ENCODE data around the gene RAPGEF5. TPM values are rescaled to one million over a fixed set of nuclear protein-coding genes. Genes with fewer than 3 reads are reported as not detected.

RAPGEF5 gene
- total RNA-seq, 1 experiment from 2014 or later: 15.6 TPM

DNA sequence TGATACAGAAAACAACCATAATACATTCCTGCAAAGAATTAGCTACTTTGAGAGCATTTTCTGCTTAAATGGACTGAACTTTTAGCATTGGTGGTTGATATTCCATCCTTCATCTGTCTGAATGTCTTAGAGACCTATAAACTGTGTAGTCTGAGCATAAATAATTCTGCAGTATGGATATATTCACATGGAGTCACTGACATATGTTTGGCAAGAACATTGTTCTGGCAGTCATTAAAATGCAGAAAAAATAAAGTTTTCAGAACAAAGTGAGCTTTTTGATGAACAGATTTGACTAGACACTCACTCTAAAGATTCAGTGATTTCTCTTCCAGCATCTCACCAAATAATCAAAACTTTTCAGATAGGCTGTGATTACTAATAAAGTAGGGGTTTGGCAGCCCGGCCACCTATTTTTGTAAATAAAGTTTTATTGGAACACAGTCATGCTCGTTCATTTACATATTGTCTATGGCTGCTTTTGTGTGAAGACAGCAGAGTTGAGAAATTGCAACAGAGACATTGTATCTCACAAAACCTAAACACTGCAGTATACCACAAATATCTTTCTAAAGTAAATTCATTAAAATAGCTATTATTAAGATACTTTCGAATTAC, 44.1 kb upstream of the RAPGEF5 start (continued):
- no peak for TF ChIP-seq CBX3 (IDR thresholded peaks at IDR 0.05; ENCODE audit: low read depth)
- no peak for TF ChIP-seq FOSL1 (IDR thresholded peaks at IDR 0.05; ENCODE audit: low read depth)
- TF ChIP-seq EGR1 (IDR thresholded peaks at IDR 0.05; ENCODE audit: low read depth): no peak
- TF ChIP-seq ZFX (IDR thresholded peaks at IDR 0.05): no peak
- TF ChIP-seq TCF7L2 (IDR thresholded peaks at IDR 0.05; ENCODE audit: borderline replicate concordance, extremely low read depth, insufficient read depth, insufficient read length): no peak
- TF ChIP-seq POLR2AphosphoS5 (IDR thresholded peaks at IDR 0.05; ENCODE audit: low read depth, low read length): no peak
- TF ChIP-seq SP1 (IDR thresholded peaks at IDR 0.05; ENCODE audit: low read depth): no peak

GRCh38 chr7:22400150-22400814, 43.3 kb upstream of the RAPGEF5 start:
- H3K4me2 ChIP-seq (ENCODE audit: low read length): no peak overlapping the region
- H3K4me1 ChIP-seq (ENCODE audit: control insufficient read depth in 1 of 2, insufficient read depth in 2 of 2, low read length in 2 of 2): no peaks in the 10 kb centered on the region; a peak in 1 of 4 replicates
- H4K20me1 ChIP-seq (ENCODE audit: insufficient read depth): no peaks in the 10 kb centered on the region
- no peaks in the 10 kb centered on the region for H3K79me2 ChIP-seq (ENCODE audit: insufficient read depth, low read length)
- ChIA-PET CTCF (no interaction called here), POLR2A (no interaction called here), RAD21 (ENCODE audit: low non-redundant PET in 1 of 2, low total read pairs in 2 of 2, uncharacterized antibody in 2 of 2, unreplicated experiment in 2 of 2) (no interaction called here)
- H3K27me3 ChIP-seq (ENCODE audit: insufficient read depth, low read length): no peaks in the 10 kb centered on the region
- BruUV-seq (replicated peaks): no TSS peak
- no peak overlapping the region for H3K4me3 ChIP-seq (replicated peaks in 1 of 2; ENCODE audit: low read depth in 1 of 2, low read length in 2 of 2)
- H3K9me3 ChIP-seq (ENCODE audit: control insufficient read depth in 1 of 2, insufficient read depth in 1 of 2, low read depth in 1 of 2, low read length in 2 of 2): no peaks in the 10 kb centered on the region
- H3K36me3 ChIP-seq (ENCODE audit: control insufficient read depth in 1 of 2, insufficient read depth in 2 of 2, low read length in 2 of 2): no peaks in the 10 kb centered on the region
- no peaks in the 10 kb centered on the region for H3K9me2 ChIP-seq (ENCODE audit: insufficient read depth)
- intact Hi-C loops (cut with micrococcal nuclease): no loop called here
- no peak overlapping the region for H3K9ac ChIP-seq (ENCODE audit: low read length)
- H2AFZ ChIP-seq (ENCODE audit: low read depth, low read length, poor library complexity, severe bottlenecking): no peak overlapping the region
- no peak for DNase-seq (ENCODE audit: low read depth, low spot score)
- H3K27ac ChIP-seq (ENCODE audit: low read depth, low read length): no peak overlapping the region
- no peak for ATAC-seq
- TF ChIP-seq SP1 (IDR thresholded peaks at IDR 0.05; ENCODE audit: low read depth) (no peak), SIN3A (IDR thresholded peaks at IDR 0.05; ENCODE audit: low read depth) (no peak), ZFX (IDR thresholded peaks at IDR 0.05) (no peak), YY1 (IDR thresholded peaks at IDR 0.05; ENCODE audit: extremely low read depth, insufficient replicate concordance, low read depth, low read length) (no peak), CBX3 (IDR thresholded peaks at IDR 0.05; ENCODE audit: low read depth) (no peak), CEBPB (IDR thresholded peaks at IDR 0.05; ENCODE audit: low read depth) (no peak), JUND (IDR thresholded peaks at IDR 0.05) (no peak), ZBTB33 (IDR thresholded peaks at IDR 0.05; ENCODE audit: extremely low read depth, insufficient replicate concordance, low read length) (no peak), EGR1 (IDR thresholded peaks at IDR 0.05; ENCODE audit: low read depth) (no peak), EZH2phosphoT487 (IDR thresholded peaks at IDR 0.05; ENCODE audit: borderline replicate concordance) (no peak), ZNF274 (IDR thresholded peaks at IDR 0.05; ENCODE audit: low read depth, low read length) (no peak), ELF1 (IDR thresholded peaks at IDR 0.05; ENCODE audit: borderline replicate concordance, low read depth) (no peak), EZH2 (IDR thresholded peaks at IDR 0.05) (no peak), REST (IDR thresholded peaks at IDR 0.05; ENCODE audit: low read depth) (no peak), TCF7L2 (IDR thresholded peaks at IDR 0.05; ENCODE audit: borderline replicate concordance, extremely low read depth, insufficient read depth, insufficient read length) (no peak), POLR2A (IDR thresholded peaks at IDR 0.05; ENCODE audit: borderline replicate concordance, extremely low read depth, insufficient read depth, insufficient read length) (no peak)
- TF ChIP-seq, protein P1, sequence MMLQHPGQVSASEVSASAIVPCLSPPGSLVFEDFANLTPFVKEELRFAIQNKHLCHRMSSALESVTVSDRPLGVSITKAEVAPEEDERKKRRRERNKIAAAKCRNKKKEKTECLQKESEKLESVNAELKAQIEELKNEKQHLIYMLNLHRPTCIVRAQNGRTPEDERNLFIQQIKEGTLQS (IDR thresholded peaks at IDR 0.05): no peak
